C4-2B (cell line): ENCODE results near the gene RELN.

Experiments
- ZFX ChIP-seq: fragments of 450-650 bp; IDR thresholded peaks from 2 replicates; pipeline ENCODE4 v1.6.1; 2017
- TF ChIP-seq, protein P1 (sequence below): fragments of 450-650 bp; conservative IDR thresholded peaks from 2 replicates; pipeline ENCODE4 v1.5.1; 2017; ENCODE audit warnings: mild to moderate bottlenecking

DNA sequence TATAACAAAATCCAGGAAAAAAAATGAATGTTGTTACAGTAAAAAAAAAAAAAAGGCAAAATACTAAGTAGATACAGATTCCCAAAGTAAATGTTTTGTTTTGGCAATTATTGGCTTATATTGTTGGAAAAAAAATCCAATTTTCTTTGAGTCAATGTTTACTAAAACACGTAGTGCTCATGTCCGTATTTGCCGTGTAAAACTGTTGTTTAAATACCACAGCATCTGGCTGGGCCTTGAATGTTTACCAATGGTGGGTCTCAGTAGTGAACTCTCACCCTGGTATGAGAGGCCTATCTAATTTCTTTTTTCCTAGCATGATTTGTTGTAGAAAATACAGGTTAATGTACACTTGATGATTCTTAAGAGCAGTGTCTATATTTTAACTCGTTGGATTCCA, 502.0 kb downstream of the RELN start:
- TF ChIP-seq, protein P1, sequence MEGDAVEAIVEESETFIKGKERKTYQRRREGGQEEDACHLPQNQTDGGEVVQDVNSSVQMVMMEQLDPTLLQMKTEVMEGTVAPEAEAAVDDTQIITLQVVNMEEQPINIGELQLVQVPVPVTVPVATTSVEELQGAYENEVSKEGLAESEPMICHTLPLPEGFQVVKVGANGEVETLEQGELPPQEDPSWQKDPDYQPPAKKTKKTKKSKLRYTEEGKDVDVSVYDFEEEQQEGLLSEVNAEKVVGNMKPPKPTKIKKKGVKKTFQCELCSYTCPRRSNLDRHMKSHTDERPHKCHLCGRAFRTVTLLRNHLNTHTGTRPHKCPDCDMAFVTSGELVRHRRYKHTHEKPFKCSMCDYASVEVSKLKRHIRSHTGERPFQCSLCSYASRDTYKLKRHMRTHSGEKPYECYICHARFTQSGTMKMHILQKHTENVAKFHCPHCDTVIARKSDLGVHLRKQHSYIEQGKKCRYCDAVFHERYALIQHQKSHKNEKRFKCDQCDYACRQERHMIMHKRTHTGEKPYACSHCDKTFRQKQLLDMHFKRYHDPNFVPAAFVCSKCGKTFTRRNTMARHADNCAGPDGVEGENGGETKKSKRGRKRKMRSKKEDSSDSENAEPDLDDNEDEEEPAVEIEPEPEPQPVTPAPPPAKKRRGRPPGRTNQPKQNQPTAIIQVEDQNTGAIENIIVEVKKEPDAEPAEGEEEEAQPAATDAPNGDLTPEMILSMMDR, result no peak
- TF ChIP-seq ZFX, result no peak; the same call in 1 of the 2 replicates
